H9 (cell line): ENCODE data around the gene MICU1. TPM values are rescaled to one million over a fixed set of nuclear protein-coding genes. Genes with fewer than 3 reads are reported as not detected.

Experiments
- DNase-seq: peaks from one replicate; pipeline ENCODE4 v3.0.0-alpha.2; 2017
- H2AFZ ChIP-seq: one replicate; pipeline ENCODE4 v1.6.1; 2013; ENCODE audit warnings: mild to moderate bottlenecking, low read length, control low read depth, moderate library complexity
- H2AK5ac ChIP-seq: 2 replicates; pipeline ENCODE4 v1.6.1; 2013; ENCODE audit warnings: low read length, control low read depth, mixed read lengths; ENCODE audit not compliant: insufficient read length
- H2BK120ac ChIP-seq: one replicate; pipeline ENCODE4 v1.6.1; 2013; ENCODE audit warnings: low read depth, mild to moderate bottlenecking, low read length, control low read depth, inconsistent platforms; ENCODE audit not compliant: poor library complexity, severe bottlenecking
- H2BK12ac ChIP-seq: 2 replicates; pipeline ENCODE4 v1.6.1; 2013; ENCODE audit warnings: low read length, control low read depth, mixed read lengths, low read depth; ENCODE audit not compliant: insufficient read length
- H2BK15ac ChIP-seq: 2 replicates; pipeline ENCODE4 v1.6.1; 2013; ENCODE audit warnings: low read depth, low read length, control low read depth
- H2BK20ac ChIP-seq: one replicate; pipeline ENCODE4 v1.6.1; 2013; ENCODE audit warnings: low read depth, mild to moderate bottlenecking, low read length, control low read depth, inconsistent platforms; ENCODE audit not compliant: poor library complexity, severe bottlenecking
- H2BK5ac ChIP-seq: 2 replicates; pipeline ENCODE4 v1.6.1; 2013; ENCODE audit warnings: low read length, control low read depth, mixed read lengths; ENCODE audit not compliant: insufficient read length
- H3K14ac ChIP-seq: 2 replicates; pipeline ENCODE4 v1.6.1; 2013; ENCODE audit warnings: low read length, control low read depth; ENCODE audit not compliant: insufficient read depth
- H3K18ac ChIP-seq: 2 replicates; pipeline ENCODE4 v1.6.1; 2013; ENCODE audit warnings: low read depth, mild to moderate bottlenecking, mixed read lengths, low read length, control low read depth; ENCODE audit not compliant: insufficient read length
- H3K23ac ChIP-seq: 2 replicates; pipeline ENCODE4 v1.6.1; 2013; ENCODE audit warnings: low read length, control low read depth, mixed read lengths, low read depth; ENCODE audit not compliant: insufficient read length
- H3K23me2 ChIP-seq: 2 replicates; pipeline ENCODE4 v1.6.1; 2013; ENCODE audit warnings: low read depth, mild to moderate bottlenecking, mixed read lengths, low read length, control low read depth; ENCODE audit not compliant: insufficient read length, poor library complexity, severe bottlenecking
- H3K27ac ChIP-seq: 2 replicates; pipeline ENCODE4 v1.5.1; 2013; ENCODE audit warnings: low read length, control low read depth, mixed read lengths, low read depth; ENCODE audit not compliant: insufficient read length
- H3K27me3 ChIP-seq: 2 replicates; pipeline ENCODE4 v1.6.1; 2013; ENCODE audit warnings: low read length, control low read depth, inconsistent platforms; ENCODE audit not compliant: insufficient read depth
- H3K4ac ChIP-seq: 2 replicates; pipeline ENCODE4 v1.6.1; 2013; ENCODE audit warnings: low read depth, mild to moderate bottlenecking, control low read depth, inconsistent platforms, low read length, moderate library complexity
- H3K4me1 ChIP-seq: 2 replicates; pipeline ENCODE4 v1.6.1; 2013; ENCODE audit warnings: low read length, control low read depth, inconsistent platforms; ENCODE audit not compliant: insufficient read depth
- H3K4me2 ChIP-seq: 2 replicates; pipeline ENCODE4 v1.6.1; 2013; ENCODE audit warnings: low read length, control low read depth, mixed read lengths; ENCODE audit not compliant: insufficient read length, insufficient read depth
- H3K56ac ChIP-seq: 2 replicates; pipeline ENCODE4 v1.6.1; 2013; ENCODE audit warnings: low read depth, mild to moderate bottlenecking, mixed read lengths, low read length, control low read depth; ENCODE audit not compliant: insufficient read length
- H3K79me1 ChIP-seq: 2 replicates; pipeline ENCODE4 v1.6.1; 2013; ENCODE audit warnings: low read depth, mild to moderate bottlenecking, moderate library complexity, low read length, control low read depth, inconsistent platforms; ENCODE audit not compliant: insufficient read depth, poor library complexity, severe bottlenecking
- H3K79me2 ChIP-seq: 2 replicates; pipeline ENCODE4 v1.6.1; 2013; ENCODE audit warnings: low read length, control low read depth, inconsistent platforms; ENCODE audit not compliant: insufficient read depth
- H3K9ac ChIP-seq: 2 replicates; pipeline ENCODE4 v1.6.1; 2013; ENCODE audit warnings: low read length, control low read depth, mixed read lengths; ENCODE audit not compliant: insufficient read length; ENCODE audit errors: extremely low read depth
- H3K9me3 ChIP-seq: one replicate; pipeline ENCODE4 v1.6.1; 2013; ENCODE audit warnings: low read depth, low read length, inconsistent platforms; ENCODE audit not compliant: control insufficient read depth
- H3T11ph ChIP-seq: one replicate; pipeline ENCODE4 v1.6.1; 2013; ENCODE audit warnings: mild to moderate bottlenecking, low read length, control low read depth, inconsistent platforms
- H4K20me1 ChIP-seq: one replicate; pipeline ENCODE4 v1.6.1; 2013; ENCODE audit not compliant: control insufficient read depth, insufficient read length, insufficient read depth
- H4K5ac ChIP-seq: 2 replicates; pipeline ENCODE4 v1.6.1; 2013; ENCODE audit warnings: low read depth, mild to moderate bottlenecking, mixed read lengths, low read length, control low read depth; ENCODE audit not compliant: insufficient read length
- H4K8ac ChIP-seq: replicated peaks from 2 replicates; pipeline ENCODE4 v1.6.1; 2013; ENCODE audit warnings: low read length, control low read depth, mixed read lengths, low read depth; ENCODE audit not compliant: insufficient read length
- H4K91ac ChIP-seq: 2 replicates; pipeline ENCODE4 v1.6.1; 2013; ENCODE audit warnings: low read depth, mild to moderate bottlenecking, moderate library complexity, mixed read lengths, low read length, control low read depth; ENCODE audit not compliant: insufficient read length
- H3K27ac Mint-ChIP-seq, 3 experiments: 2 replicates in 2 of 3; 3 replicates in 1 of 3; pipeline ENCODE4 v1.8.0; 2020 to 2021; ENCODE audit warnings: mixed read lengths in 3 of 3, mild to moderate bottlenecking in 1 of 3, moderate library complexity in 1 of 3
- H3K27me3 Mint-ChIP-seq: 2 replicates; pipeline ENCODE4 v1.8.0; 2021; ENCODE audit warnings: low read depth, mild to moderate bottlenecking, moderate library complexity, mixed read lengths
- H3K36me3 Mint-ChIP-seq, 3 experiments: 2 replicates in 2 of 3; 3 replicates in 1 of 3; pipeline ENCODE4 v1.8.0; 2020 to 2021; ENCODE audit warnings: low read depth in 3 of 3, mixed read lengths in 3 of 3; ENCODE audit not compliant: insufficient read depth in 1 of 3
- H3K4me1 Mint-ChIP-seq, 2 experiments: 2 replicates each; pipeline ENCODE4 v1.8.0; 2020; ENCODE audit warnings: mixed read lengths in 2 of 2
- H3K4me3 Mint-ChIP-seq, 2 experiments: 2 replicates in 1 of 2; 3 replicates in 1 of 2; pipeline ENCODE4 v1.8.0; 2020 to 2021; ENCODE audit warnings: mild to moderate bottlenecking in 2 of 2, mixed read lengths in 2 of 2, moderate library complexity in 1 of 2
- H3K9me3 Mint-ChIP-seq, 2 experiments: 2 replicates in 1 of 2; 3 replicates in 1 of 2; pipeline ENCODE4 v1.8.0; 2020; ENCODE audit warnings: mild to moderate bottlenecking in 2 of 2, mixed read lengths in 2 of 2, moderate library complexity in 1 of 2
- CTCF ChIP-seq: fragments of 200-600 bp; sonication (generic); conservative IDR thresholded peaks from 3 replicates; pipeline ENCODE4 v1.8.0; 2021; ENCODE audit warnings: antibody characterized with exemption, mild to moderate bottlenecking
- WGBS: extraction: QIAGEN DNeasy Blood & Tissue Kit; methylation state at CpG from one replicate; pipeline ENCODE4 v1.1.7; 2013; ENCODE audit warnings: missing lambda C conversion rate, low lambda C conversion rate, mixed read lengths; ENCODE audit not compliant: insufficient read length; ENCODE audit errors: extremely low coverage; 5-methylcytosine and 5-hydroxymethylcytosine counted together
- total RNA-seq: library from RNA; stranded (reverse); gene quantifications from 2 replicates; pipeline ENCODE4 v1.2.1, GENCODE V29; 2021

The MICU1 gene
- total RNA-seq, 1 experiment from 2014 or later = 33.2 TPM

- Histone ChIP-seq H4K8ac (no peak overlapping the region), H2BK5ac (no peak overlapping the region), H3K9me3 (no peaks in the 10 kb centered on the region), H3K23ac (no peak overlapping the region), H3K56ac (no peak overlapping the region), H2BK15ac (no peak overlapping the region), H2AFZ (no peak overlapping the region), H3T11ph (no peak overlapping the region), H2BK120ac (no peak overlapping the region), H4K91ac (no peak overlapping the region), H3K14ac (no peak overlapping the region), H4K5ac (no peak overlapping the region), H2BK12ac (no peak overlapping the region), H3K79me1 (no peaks in the 10 kb centered on the region), H3K79me2 (no peaks in the 10 kb centered on the region), H3K23me2 (no peaks in the 10 kb centered on the region), H3K18ac (no peak overlapping the region), H3K4ac (no peak overlapping the region), H3K27ac (no peak overlapping the region), H2AK5ac (no peak overlapping the region), H3K4me2 (no peak overlapping the region), H3K27me3 (no peaks in the 10 kb centered on the region), H4K20me1 (no peaks in the 10 kb centered on the region), H2BK20ac (no peak overlapping the region), H3K4me1 (no peaks in the 10 kb centered on the region), H3K9ac (no peak overlapping the region)
- Mint-ChIP-seq H3K4me3 (no peak overlapping the region), H3K9me3 (no peaks in the 10 kb centered on the region), H3K27ac (no peak overlapping the region), H3K4me1 (peaks cover 2 to 3% of the 10 kb centered on the region in 2 experiments; a peak in 2 of 4 replicates), H3K27me3 (no peaks in the 10 kb centered on the region), H3K36me3 (peaks cover 12 to 28% (median 24%) of the 10 kb centered on the region in 3 experiments; a peak in 6 of 7 replicates)
- DNase-seq = no peak
- whole genome bisulfite sequencing = no CpG with 5 or more reads among the region's 3 CpGs
- TF ChIP-seq CTCF = no peak
Measured at GRCh38 chr10:72567421-72567820, 58.5 kb downstream of the MICU1 start.
